C4-2B (cell line): Measurements from ENCODE around the gene KLHDC3.

Experiments
- CTCF ChIP-seq: fragments of 450-650 bp; conservative IDR thresholded peaks from 2 replicates; pipeline ENCODE4 v1.5.1; 2017; ENCODE audit warnings: mild to moderate bottlenecking
- ZFX ChIP-seq: fragments of 450-650 bp; IDR thresholded peaks from 2 replicates; pipeline ENCODE4 v1.6.1; 2017

GRCh38 chr6:42970871-42971612 lies 43.0 kb upstream of the KLHDC3 start:
- no peak for TF ChIP-seq CTCF
- TF ChIP-seq ZFX: no peak
